ENCODE data around the gene PTGR2.
"Not testable (repeated sequence)": the region's sequence is repeated elsewhere in the genome, so short reads cannot be mapped to it uniquely, and the experiment has no call there.

Gene PTGR2

DNA sequence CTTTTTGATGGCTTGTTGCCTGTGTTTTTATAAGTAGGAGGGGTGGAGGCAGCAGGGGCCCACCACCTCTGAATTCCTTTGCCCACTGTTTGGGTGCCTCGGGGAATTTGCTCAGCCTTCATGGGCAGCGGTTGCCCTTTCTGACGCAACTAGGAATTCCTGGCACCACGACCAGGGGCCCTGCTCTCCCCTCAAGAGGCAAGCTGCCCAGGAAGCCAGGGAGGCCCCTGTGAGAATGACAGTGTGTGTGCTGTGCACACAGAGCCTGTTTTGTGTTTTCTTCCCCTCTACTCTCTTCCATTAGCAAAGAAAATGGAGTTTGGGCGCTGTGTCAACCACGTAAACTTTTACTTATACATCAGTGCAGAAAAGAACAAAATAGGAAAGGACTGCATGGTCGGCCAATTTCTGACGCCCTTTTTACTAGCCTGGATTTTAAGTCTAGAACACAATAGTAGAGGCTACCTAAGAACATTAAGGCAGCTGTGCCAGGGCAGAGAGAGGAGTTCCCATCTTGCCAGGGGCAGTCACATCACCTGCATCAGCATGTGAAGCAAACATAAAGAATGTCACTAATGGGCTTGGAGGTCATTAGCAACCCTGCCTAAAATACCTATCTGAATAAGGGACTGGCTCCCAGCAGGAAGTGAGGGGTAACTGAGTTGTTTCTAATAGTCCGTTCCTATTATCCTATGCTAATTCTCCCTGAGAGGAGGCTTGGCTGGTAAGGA is 17.9 kb upstream of the PTGR2 start:
- no peak for DNase-seq

DNA sequence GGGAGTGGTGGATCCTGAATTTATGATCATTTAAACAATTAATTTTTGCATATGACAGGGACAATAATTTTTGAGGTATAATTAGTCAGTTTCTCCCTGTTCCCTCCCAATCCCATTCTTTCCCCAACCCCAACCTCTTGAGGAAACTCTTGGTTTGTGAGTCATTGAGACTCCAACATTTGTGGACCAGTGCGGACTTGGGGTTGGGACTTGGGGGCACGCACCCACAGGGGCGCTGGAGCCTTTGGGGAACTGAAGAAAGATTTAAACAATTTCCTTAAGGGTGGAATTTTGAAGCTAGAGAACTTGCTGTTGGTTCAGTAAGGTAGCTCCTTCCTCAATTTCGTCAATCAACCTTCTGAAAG is 17.4 kb upstream of the PTGR2 start:
- DNase-seq: no peak

DNA sequence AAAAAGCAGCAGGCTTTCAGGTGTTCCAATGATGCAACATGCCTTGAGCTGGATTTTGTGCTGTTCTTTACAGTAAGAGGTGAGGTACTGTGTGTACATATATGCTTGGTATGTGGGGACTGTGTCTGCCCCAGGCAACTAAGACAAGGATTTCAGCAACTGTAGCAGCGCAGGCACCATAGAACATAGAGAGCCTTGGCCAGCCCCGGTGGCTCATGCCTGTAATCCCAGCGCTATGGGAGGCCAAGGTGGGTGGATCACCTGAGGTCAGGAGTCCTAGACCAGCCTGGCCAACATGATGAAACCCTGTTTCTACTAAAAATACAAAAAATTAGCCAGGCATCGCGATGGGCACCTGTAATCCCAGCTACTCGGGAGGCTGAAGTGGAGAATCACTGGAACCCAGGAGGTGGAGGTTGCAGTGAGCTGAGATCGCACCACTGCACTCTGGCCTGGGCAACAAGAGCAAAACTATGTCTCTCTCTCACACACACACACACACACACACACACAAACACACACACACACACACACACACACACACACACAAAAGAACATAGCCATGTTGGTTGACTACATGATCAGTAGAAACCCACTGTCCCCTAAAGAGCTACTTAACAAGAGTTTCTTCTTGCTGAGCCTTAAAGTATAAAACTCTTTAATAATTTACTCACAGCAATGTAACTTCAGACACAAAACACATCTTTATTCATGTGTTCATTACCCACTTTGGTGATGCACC is 13.2 kb upstream of the PTGR2 start:
- DNase-seq: not testable (repeated sequence)

DNA sequence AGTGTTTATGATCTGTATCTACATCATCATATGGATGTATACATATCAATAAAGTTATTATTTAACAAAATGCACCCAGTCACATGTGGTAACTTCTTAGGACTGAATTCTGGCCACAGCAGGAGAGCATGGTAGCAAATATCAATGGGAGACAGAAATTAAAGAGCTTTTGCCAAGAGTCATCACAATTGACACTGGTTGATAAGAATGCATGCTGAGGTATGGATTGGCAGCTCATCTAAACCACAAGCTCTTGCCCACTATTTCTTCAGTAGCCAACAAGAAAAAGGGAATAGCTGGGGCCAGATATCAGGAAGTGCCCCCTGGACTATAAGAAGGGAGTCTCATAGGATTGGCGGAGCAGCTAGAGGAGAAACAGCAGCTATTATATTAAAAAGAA is 9.4 kb upstream of the PTGR2 start:
- DNase-seq: no peak

DNA sequence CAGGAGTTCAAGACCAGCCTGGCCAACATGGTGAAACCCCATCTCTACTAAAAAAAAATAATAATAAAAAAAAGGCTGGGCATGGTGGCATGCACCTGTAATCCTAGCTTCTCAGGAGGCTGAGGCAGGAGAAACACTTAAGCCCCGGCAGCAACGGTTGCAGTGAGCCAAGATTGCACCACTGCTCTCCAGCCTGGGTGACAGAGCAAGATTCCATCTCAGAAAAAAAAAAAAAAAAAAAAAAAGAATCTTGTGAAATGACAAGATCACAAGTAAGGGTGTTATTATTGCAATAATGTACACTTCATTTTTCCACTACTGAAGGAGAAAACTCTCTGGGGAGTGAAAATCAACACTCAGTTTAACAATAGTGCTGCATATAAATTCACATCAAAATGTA is 8.8 kb upstream of the PTGR2 start:
- no peak for DNase-seq

DNA sequence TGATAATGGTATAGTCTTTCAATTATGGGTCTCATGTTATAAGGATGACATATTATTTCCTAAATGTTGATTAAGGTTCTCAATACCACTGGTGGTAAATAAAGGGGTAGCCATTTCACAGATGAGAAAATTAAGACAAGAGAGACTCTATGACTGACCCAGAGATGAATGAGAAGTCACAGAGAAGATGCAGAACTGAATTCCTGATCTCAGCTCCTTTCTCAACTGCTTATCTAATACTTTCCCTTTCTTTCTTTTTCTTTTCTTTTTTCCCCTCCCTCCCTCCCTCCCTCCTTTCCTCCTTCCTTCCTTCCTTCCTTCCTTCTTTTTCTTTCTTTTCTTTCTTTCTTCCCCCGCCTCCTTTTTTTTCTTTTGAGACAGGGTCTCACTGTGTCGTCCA is 8.3 kb upstream of the PTGR2 start:
- DNase-seq: no peak

DNA sequence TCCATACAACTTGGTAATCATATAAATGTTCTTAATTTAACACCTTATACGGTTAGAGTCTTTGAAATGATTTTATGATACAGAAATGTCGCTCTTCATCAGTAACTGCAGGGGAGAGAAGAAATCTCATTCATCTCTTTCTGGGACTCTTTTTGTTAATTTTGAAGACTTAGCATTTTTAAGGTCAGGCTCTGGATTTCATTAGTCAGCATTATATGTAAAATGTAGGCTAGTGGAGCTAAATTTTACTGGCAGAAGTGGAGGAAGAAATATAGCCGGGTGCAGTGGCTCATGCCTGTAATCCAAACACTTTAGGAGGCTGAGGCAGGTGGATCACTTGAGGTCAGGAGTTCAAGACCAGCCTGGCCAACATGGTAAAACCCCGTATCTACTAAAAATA is 4.7 kb upstream of the PTGR2 start:
- no peak for DNase-seq

DNA sequence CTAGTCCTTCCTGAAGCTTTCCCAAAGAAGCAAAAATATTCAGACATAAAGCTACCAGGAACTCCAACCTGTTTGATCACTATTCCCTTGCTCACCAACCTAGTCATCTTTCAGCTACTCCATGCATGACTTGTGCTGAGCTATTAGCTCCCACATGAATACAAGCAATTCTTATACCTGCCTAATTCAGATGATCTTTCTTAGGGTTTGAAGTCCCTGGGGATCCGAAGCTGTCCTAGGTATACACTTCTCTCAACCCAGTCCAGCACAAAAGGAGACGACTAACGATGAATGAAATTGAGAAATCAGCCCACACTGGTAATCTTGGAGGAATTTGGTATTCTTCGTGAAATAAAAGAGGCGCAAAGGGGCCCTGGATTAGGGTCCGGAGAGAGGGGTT is 631 bp upstream of the PTGR2 start:
- no peak for DNase-seq

DNA sequence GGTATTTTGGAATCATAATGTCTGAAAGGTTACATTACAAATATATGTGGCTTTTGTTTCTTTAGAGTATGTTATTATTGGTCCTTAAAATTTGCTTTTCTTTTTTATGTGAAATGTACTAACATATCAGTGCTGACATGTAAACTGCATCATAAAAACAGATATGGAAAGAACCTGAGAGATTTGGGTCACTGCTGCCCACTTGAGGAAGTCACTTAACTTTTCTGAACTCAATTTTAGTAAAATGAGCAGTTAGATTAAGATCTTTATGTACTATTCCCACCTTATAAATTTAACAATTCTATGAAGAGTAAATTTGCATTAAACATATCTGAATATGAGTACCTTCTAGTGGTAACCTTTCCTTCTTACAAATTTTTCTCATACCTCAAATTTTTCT is 7.5 kb downstream of the PTGR2 start:
- DNase-seq: no peak

DNA sequence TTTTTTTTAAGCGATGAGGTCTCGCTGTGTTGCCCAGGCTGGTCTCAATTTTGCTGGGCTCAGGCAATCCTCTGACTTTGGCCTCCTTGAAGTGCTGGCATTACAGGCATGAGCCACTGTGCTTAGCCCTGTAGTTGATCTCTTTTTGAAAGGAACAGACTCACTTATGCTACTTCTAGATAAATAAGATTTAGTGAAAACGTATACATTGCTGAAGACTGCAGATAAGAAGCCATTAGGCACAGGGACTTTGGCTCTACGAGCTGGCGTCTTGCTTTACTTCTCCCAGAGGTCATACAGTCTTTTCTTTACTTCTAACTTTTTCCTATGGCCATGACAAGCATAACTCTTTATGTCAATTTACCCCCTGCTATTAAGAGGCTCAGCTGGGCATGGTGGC is 9.4 kb downstream of the PTGR2 start:
- DNase-seq: no peak

DNA sequence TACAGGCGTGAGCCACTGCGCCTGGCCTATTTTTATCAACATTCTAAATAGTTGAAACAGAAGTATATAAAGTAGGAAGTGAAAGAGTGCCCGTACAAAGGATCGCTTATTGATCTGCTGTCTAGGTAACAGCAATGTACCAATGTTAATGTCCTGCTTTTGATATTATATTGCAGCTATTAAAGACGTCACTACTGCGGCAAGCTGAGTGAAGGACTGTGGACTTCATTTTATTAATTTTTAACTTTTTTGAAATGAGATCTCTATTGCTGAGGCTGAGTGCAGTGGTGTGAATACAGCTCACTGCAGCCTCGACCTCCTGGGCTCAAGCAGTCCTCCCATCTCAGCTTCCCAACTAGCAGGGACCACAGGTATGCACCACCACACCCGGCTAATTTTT is 10.8 kb downstream of the PTGR2 start:
- DNase-seq: no peak

DNA sequence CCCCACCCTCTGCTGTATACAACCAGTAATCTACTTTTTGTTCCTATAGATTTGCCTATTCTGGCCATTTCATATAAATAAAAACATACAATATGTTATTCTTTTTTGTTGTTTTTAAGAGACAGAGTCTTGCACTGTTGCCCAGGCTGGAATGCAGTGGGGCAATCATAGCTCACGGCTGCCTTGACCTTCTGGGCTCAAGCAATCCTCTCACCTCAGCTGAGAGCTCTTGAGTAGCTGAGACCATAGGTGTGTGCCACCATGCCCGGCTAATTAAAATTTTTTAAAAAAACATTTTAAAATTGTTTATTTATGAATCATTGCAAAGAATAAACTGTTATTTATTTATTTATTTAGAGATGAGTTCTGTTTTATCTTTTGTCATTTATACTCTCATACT is 11.6 kb downstream of the PTGR2 start:
- no peak for DNase-seq

DNA sequence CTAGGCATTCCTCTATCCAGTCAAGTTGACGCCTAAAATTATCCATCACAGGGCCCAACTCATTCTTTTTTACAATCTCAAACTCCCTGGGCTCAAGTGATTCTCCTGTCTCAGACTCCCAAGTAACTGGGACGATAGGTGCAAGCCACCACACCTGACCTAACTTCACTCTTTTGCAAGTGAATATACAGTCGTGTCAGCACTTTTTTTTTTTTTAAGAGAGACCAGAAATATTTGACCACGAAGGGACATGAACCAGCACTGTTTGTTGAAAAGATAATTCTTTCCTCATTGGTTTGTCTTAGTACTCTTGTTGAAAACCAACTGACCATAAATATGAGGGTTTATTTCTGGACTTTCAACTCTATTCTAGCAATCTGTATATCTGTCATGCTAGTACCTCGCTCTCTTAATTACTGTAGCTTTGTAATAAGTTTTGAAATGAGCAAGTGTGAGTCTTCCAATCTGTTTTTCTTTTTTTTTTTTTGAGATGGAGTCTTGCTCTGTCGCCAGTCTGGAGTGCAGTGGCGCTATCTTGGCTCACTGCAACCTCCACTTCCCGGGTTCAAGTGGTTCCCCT is 14.0 kb downstream of the PTGR2 start:
- DNase-seq: no peak

DNA sequence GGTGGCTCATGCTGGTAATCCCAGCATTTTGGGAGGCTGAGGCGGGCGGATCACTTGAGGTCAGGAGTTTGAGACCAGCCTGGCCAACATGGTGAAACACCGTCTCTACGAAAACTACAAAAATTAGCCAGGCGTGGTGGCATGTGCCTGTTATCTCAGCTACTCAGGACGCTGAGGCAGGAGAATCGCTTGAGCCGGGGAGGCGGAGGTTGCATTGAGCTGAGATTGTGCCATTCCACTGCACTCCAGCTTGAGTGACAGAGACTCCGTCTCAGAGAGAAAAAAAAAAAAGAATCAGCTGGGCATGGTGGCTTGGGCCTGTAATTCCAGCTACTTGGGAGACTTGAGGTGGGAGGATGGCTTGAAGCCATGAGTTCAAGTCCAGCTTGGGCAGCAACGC is 18.1 kb downstream of the PTGR2 start:
- not testable (repeated sequence) for DNase-seq

DNA sequence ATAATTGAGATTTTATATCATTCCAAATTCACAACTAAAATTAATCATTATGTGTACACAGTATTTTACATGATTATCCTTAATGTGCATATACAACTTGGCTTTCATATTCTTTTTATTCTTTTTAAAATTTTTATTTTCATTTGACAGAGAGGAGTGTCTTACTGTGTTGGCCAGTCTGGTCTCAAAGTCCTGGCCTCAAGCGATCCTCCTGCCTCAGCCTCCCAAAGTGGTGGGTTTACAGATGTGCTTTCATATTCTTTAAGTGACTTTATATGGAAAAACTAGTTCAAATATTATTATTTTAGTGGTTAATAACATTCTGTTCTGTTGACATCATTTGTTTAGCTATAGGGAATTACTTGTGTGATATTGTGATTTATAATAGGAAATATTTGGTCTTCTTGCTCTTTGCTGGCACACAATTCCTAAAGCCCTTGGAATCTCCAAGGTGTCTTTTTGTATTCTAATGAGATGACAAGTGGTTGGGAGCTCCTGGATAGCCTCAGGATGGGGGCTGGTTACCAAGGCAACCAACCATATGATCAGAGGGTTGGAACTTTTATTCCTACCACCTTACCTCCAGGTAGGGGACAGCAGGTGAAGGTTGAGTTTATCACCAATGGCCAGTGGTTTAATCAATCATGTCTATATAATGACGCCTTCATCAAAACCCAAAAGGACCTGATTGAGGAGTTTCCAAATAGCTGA is 19.0 kb downstream of the PTGR2 start:
- no peak for DNase-seq

DNA sequence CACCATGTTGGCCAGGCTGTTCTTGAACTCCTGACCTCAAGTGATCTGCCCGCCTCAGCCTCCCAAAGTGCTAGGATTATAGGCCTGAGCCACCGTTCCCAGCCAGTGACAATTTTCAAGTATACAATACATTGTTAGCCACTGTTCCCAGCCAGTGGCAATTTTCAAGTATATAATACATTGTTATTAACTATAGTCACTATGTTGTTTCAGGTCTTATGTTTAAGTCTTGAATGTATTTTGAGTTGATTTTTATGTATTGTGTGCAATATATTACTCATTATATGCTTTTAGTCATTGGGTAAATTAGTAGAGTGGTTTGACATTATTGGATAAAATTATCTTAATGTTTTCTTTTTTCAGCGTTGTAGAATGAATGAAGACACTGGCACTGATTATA is 22.0 kb downstream of the PTGR2 start:
- no peak for DNase-seq

DNA sequence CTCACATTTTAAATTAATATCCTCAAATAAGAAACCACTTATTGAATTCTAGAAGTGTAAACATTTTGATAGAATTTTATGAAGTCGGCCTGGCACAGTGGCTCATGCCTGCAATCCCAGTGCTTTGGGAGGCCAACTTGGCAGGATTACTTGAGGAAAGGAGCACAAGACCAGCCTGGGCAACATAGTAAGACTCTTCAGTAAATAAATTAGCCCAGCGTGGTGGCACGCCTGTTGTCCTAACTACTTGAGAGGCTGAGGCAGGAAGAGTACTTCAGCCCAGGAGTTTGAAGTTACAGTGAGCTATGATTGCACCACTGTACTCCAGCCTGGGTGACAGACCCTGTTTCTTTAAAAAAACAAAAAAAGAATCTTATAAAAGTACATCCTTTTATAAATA is 26.2 kb downstream of the PTGR2 start:
- DNase-seq: no peak

DNA sequence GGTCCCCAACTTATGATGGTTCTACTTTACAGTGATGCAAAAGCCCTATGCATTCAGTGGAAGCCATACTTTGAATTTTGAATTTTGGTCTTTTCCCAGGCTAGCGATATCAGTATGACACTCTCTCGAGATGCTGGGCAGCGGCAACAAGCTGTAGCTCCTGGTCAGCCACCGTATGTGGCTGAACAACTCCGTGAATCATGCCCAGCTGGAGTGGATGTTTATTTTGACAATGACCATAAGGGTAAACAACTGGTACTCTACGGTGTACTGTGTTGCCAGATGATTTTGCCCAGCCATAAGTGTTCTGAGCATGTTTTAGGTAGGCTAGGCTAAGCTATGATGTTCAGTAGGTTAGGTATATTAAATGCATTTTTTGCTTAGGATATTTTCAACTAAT is 26.8 kb downstream of the PTGR2 start:
- no peak for DNase-seq

DNA sequence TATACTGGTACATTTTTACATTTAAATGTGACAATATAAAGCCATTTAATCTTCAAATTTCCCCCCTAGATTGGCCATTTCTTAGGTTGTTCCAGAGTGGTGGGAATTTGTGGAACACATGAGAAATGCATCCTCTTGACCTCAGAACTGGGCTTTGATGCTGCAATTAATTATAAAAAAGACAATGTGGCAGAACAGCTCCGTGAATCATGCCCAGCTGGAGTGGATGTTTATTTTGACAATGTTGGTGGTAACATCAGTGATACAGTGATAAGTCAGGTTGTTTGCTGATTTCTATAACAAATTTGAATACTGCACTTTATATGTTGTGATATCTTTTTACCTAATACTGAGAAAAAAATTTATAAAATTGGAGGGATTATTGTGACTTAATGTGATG is 27.4 kb downstream of the PTGR2 start:
- DNase-seq: no peak

DNA sequence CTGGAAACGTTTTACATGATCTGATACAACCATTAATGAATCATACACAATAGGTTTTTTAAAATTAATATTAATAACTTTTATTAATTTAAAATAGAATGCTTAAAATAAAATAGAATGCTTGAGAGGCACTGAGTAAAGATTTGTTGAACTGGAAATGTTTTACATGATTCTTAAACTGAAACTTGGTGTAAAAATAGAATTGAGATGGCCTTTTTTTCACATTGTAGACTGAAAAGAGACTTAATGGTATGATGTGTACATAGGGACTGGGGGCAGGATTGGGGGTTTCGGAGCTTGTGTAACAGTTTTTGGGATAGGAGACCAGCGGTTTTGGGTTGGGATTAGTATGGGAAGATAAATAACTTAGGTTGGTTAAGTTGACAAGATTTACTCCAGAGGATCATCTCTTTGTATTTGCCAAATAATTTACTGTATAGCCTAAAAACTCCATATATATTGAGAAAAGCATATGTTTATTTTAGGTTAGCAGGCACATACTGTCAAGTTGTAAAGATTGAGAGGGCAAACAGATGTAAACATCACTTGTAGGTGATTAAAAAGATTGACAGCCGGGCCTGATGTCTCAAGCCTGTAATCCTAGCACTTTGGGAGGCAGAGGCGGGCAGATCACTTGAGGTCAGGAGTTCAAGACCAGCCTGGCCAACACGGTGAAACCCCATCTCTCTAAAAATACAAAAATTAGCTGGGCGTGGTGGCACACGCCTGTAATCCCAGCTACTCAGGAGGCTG is 33.0 kb downstream of the PTGR2 start:
- no peak for DNase-seq

DNA sequence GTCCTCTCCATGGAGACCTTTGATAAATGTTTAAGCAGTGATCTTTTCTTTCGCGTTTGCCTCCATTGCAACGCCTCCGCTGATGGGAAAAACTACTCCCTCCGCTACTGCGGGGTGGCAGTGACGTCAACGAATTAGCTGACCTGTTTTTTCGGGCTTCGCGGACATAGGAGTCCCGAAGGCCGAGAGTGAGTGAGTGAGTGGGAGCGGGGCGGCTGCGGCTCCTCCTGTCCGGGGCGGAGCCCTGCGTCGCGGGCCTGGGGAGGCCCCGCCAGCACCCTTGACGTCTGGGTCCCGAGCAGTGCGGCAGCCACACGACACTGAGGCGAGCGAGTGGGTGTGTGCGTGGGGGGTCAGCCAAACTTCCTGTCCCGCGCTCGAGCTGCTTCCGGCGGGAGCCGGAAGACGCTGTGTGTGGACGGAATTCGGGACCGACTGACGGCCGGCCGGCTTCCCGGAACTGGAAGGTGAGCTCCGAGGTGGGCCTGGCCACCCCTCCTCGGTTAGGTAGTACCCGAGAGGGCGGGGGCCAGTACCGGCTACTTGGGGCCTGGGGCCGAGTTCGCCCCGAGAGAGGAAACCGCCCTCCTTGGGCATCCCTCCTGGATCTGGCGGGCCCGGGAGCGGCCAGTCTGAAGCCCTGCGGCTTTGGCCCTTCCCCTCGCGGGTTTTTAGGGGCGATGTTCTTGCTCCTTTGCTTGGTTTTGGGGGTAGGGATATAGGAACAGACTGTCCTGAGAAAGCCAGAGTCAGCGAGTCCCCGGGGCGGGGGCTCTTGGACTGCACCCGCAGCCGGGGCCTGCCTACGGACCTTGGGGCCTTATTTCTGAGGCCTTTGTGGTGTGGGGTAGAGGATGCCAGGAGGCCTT is 35.1 kb downstream of the PTGR2 start, which contains the start of gene ZNF410:
ZNF410 (plus strand) TSS at position 411 of the 869 bp plus-strand sequence. CDS start 5,317 bp downstream, outside the sequence.
- DNase-seq: peak; percentile 86

DNA sequence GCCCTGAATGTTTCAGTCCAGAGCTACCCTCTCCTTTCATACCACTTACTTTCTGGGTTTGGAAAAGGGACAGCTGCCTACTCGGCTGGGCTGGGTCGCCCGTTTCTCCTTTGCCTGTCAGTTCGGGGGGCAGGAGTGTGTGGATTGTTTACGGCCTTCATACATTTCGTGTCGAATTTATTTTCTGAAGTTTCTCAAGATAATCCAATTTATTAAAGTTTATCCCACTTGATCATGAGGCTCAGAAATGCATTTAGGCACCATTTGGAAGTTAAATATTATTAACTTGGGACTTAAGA is 35.6 kb downstream of the PTGR2 start:
- no peak for DNase-seq

Data from CD4-positive, alpha-beta T cell treated with Interleukin-6 for 4 hours (primary cell).